Thoracic aorta (tissue), 2 donors: ENCODE data around the gene LMX1B. TPM values are rescaled to one million over a fixed set of nuclear protein-coding genes. Genes with fewer than 3 reads are reported as not detected.

Experiments
- ATAC-seq: fragments of 150-250 bp; one replicate; pipeline ENCODE4 v1.8.0; 2017; ENCODE audit warnings: low read depth; ENCODE audit not compliant: insufficient number of reproducible peaks, low FRiP score
- DNase-seq: peaks from one replicate; pipeline ENCODE4 v3.0.0-alpha.2; 2020; ENCODE audit warnings: low spot score
- H3K27ac ChIP-seq, 2 donors: fragments of 200-600 bp; sonication (generic); 1 replicate in 1 of 2; 2 replicates in 1 of 2; pipeline ENCODE4 v1.5.1; 2016; ENCODE audit warnings: mild to moderate bottlenecking in 2 of 2, moderate library complexity in 2 of 2
- H3K27me3 ChIP-seq: fragments of 200-600 bp; sonication (generic); replicated peaks from 2 replicates; pipeline ENCODE4 v1.6.0; 2016; ENCODE audit warnings: mild to moderate bottlenecking; ENCODE audit not compliant: insufficient read depth
- H3K36me3 ChIP-seq: fragments of 200-600 bp; sonication (generic); one replicate; pipeline ENCODE4 v1.5.1; 2016
- H3K4me1 ChIP-seq, 2 donors: fragments of 200-600 bp; sonication (generic); 1 replicate in 1 of 2; 2 replicates in 1 of 2; pipeline versions ENCODE4 v1.5.1 to v1.6.0; 2016; ENCODE audit warnings: low read depth in 2 of 2, mild to moderate bottlenecking in 1 of 2; ENCODE audit not compliant: control insufficient read depth in 1 of 2
- H3K4me3 ChIP-seq: fragments of 200-600 bp; sonication (generic); 2 replicates; pipeline ENCODE4 v1.5.1; 2016; ENCODE audit warnings: mild to moderate bottlenecking
- H3K9me3 ChIP-seq: fragments of 200-600 bp; sonication (generic); 2 replicates; pipeline ENCODE4 v1.5.1; 2016
- CTCF ChIP-seq: fragments of 200-600 bp; sonication (generic); IDR thresholded peaks from one replicate; pipeline ENCODE4 v1.5.1; 2019; ENCODE audit warnings: antibody characterized with exemption
- total RNA-seq, 2 donors: library from RNA; depleted of rRNA; stranded (reverse); fragments of >200 nt; gene quantifications; one replicate each; pipeline versions ENCODE4 v1.1.0 to v1.2.3, GENCODE V29; 2016

LMX1B gene
- total RNA-seq, 2 donors from 2014 or later, result not detected

GRCh38 chr9:126689027-126689825, 75.5 kb downstream of the LMX1B start:
- TF ChIP-seq CTCF, result no peak
- Histone ChIP-seq H3K36me3 (no peaks in the 10 kb centered on the region), H3K4me3 (no peak overlapping the region), H3K9me3 (no peaks in the 10 kb centered on the region), H3K27me3 (no peaks in the 10 kb centered on the region), H3K27ac (no peak overlapping the region), H3K4me1 (no peaks in the 10 kb centered on the region)
- DNase-seq (no peak), ATAC-seq (no peak)

DNA sequence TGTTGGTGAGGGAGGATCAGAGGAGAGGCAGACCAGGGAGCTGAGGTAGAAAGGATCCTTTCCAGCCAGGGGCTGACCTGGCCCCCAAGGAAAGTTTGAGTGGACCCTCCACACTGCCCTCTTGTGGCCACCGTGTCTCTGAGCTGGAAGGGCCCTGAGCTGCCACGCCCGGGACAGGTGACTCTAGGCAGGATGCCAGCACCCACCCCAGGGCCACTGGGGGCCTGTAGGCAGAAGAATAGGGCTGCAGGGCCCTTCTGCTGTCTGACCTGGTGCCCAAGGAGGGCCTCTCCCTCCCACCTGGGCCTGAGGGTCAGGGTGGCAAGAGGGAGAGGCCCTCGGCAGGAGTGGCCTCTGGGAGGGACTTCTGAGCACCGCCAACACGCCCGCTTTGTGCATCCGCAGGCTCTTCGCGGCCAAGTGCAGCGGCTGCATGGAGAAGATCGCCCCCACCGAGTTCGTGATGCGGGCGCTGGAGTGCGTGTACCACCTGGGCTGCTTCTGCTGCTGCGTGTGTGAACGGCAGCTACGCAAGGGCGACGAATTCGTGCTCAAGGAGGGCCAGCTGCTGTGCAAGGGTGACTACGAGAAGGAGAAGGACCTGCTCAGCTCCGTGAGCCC, 76.8 kb downstream of the LMX1B start:
- Histone ChIP-seq H3K36me3 (no peaks in the 10 kb centered on the region), H3K27me3 (no peaks in the 10 kb centered on the region), H3K9me3 (no peaks in the 10 kb centered on the region), H3K27ac (no peak overlapping the region), H3K4me3 (no peak overlapping the region), H3K4me1 (no peaks in the 10 kb centered on the region)
- DNase-seq (no peak), ATAC-seq (no peak)
- TF ChIP-seq CTCF, result no peak

GRCh38 chr9:126692041-126692758, 78.5 kb downstream of the LMX1B start:
- no peaks in the 10 kb centered on the region for H3K9me3 ChIP-seq
- H3K27me3 ChIP-seq, result no peaks in the 10 kb centered on the region
- no peak for ATAC-seq
- no peak overlapping the region for H3K4me3 ChIP-seq
- DNase-seq, result no peak
- no peaks in the 10 kb centered on the region for H3K4me1 ChIP-seq
- H3K36me3 ChIP-seq, result no peaks in the 10 kb centered on the region
- TF ChIP-seq CTCF, result no peak
- H3K27ac ChIP-seq, result no peak overlapping the region

GRCh38 chr9:126692759-126693427, 79.2 kb downstream of the LMX1B start:
- no peaks in the 10 kb centered on the region for H3K4me1 ChIP-seq
- no peaks in the 10 kb centered on the region for H3K36me3 ChIP-seq
- H3K9me3 ChIP-seq, result no peaks in the 10 kb centered on the region
- no peaks in the 10 kb centered on the region for H3K27me3 ChIP-seq
- no peak for ATAC-seq
- H3K4me3 ChIP-seq, result no peak overlapping the region
- no peak overlapping the region for H3K27ac ChIP-seq
- TF ChIP-seq CTCF, result no peak
- DNase-seq, result no peak
